Astrocyte of the hippocampus (primary cell): ENCODE results near the gene EVI5L.

ENCODE experiments used
- DNase-seq: peaks from one replicate; pipeline ENCODE4 v3.0.0; 2011; ENCODE audit warnings: low read depth, low spot score

EVI5L gene

GRCh38 chr19:7911508-7912143, 81.6 kb downstream of the EVI5L start:
- DNase-seq = no peak

DNA sequence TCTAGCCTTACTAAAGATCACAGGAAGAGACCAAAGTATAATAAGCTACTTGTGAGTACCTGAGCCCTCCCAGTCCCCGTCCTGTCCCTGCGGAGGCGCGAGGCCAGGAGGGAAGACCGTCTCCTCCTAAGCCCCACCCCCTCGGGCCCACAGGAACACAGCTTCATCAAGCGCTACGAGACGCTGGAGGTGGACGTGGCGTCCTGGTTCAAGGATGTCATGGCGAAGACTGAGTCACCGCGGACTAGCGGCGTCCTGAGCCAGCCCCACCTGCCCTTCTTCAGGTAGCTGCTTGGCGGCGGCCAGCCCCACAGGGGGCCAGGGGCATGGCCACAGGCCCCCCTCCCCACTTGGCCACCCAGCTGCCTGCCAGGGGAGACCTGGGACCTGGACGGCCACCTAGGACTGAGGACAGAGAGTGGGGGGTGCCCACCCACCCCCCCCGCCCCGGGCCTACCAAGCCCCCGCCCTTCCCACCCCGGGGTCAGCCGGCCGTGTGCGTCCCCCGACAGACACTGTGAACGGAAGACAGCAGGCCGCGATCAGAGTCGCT, 82.2 kb downstream of the EVI5L start:
- no peak for DNase-seq

DNA sequence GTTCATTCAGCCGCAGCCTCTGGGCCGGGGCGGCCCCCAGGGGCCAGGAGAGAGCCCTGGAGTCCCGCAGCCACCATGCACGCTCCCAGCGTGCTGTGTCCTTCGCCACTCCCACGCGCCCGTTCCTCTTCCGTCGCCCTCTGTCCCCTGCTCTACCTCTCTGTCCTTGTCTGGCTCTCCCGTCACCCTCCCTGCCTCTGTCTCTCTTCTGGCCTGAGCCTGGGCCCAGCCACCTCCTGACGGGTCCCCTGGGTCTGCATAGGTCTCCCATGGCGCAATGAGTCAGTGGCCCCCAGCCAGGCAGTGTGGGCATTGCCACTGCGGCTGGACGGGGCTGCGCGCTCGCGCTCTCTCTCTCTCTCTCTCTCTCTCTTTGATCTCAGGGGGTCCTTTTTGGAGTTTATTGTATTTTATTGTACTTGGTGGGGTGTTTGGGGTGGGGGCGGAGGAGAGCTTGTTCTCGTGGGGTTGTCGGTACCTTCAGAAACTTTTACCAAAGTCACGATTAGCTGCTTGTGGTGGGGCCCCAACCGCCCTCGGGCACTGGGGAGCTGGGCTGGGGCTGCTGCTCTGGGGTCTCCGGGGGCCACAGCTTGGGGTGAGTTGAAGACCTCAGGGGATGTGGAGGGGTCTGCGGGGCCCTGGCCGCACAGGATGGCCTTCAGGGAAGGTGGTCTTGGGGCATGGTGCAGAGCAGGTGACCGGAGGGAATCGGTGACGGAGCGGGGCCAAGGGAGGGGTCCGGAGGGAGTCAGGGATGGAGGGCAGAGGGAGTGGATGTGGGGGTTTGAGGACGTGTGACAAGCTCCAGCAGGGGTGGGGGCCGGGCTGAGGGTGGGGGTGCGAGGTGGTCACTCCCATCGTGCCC, 82.9 kb downstream of the EVI5L start:
- DNase-seq = no peak

GRCh38 chr19:7913652-7914051, 83.6 kb downstream of the EVI5L start:
- DNase-seq = no peak

- no peak for DNase-seq
Measured at GRCh38 chr19:7914099-7914498, 84.1 kb downstream of the EVI5L start.
